HCT116 (cell line): Measurements from ENCODE around the gene INPP5F. TPM values are rescaled to one million over a fixed set of nuclear protein-coding genes. Genes with fewer than 3 reads are reported as not detected.

Source experiments
- ATAC-seq: fragments of 200-7000 bp; cut with Tn5 transposase; 2 replicates; pipeline ENCODE4 v1.9.1; 2020; ENCODE audit warnings: mild to moderate bottlenecking, moderate library complexity
- BruUV-seq: library from RNA; stranded (reverse); fragments of 400-500 nt; replicated peaks from 2 replicates; lab custom pipeline; 2021; lab: Mats Ljungman, UMichigan
- CTCF ChIA-PET: fragments of 300-600 bp; sonication (Branson Sonifier 250); formaldehyde crosslinking; loops from one replicate; lab custom pipeline; 2021; ENCODE audit warnings: antibody characterized with exemption; lab: Charles Lee
- POLR2A ChIA-PET: fragments of 300-600, 350-600 bp; sonication (Branson Sonifier 250); formaldehyde crosslinking; loops from one replicate; lab custom pipeline; 2021; ENCODE audit warnings: antibody characterized with exemption; lab: Charles Lee
- RAD21 ChIA-PET, 2 experiments: fragments of 300-600 bp; sonication (Branson Sonifier 250); formaldehyde crosslinking; loops; one replicate each; lab custom pipeline; 2023; ENCODE audit warnings: low total read pairs in 2 of 2; ENCODE audit not compliant: uncharacterized antibody in 2 of 2, unreplicated experiment in 2 of 2, low non-redundant PET in 1 of 2; lab: Charles Lee
- DNase-seq: peaks from one replicate; pipeline ENCODE4 v3.0.0-alpha.2; 2010; ENCODE audit warnings: low read depth, low spot score
- H2AFZ ChIP-seq: fragments of 200-600 bp; shearing (Covaris generic), sonication (generic); 2 replicates; pipeline ENCODE4 v1.6.1; 2017; ENCODE audit warnings: low read depth, mixed run types, mixed read lengths, antibody characterized with exemption, low read length; ENCODE audit not compliant: poor library complexity, severe bottlenecking
- H3K27ac ChIP-seq: 2 replicates; pipeline ENCODE4 v1.5.1; 2012; ENCODE audit warnings: low read depth, low read length
- H3K27me3 ChIP-seq: fragments of 200-600 bp; sonication (generic); 2 replicates; pipeline ENCODE4 v1.6.1; 2016; ENCODE audit warnings: mixed run types, low read length, mixed read lengths; ENCODE audit not compliant: insufficient read depth
- H3K36me3 ChIP-seq, 2 experiments: fragments of 200-500 bp in 1 of 2; fragments of 200-600 bp in 1 of 2; sonication (Bioruptor generic) in 1 of 2; sonication (generic) in 1 of 2; 2 replicates each; pipeline versions ENCODE4 v1.5.1 to v1.6.1; 2014 to 2016; ENCODE audit warnings: low read length in 2 of 2, inconsistent platforms in 1 of 2, mixed read lengths in 1 of 2, mixed run types in 1 of 2; ENCODE audit not compliant: insufficient read depth in 2 of 2, control insufficient read depth in 1 of 2
- H3K4me1 ChIP-seq, 2 experiments: fragments of 200-600 bp in 1 of 2; sonication (generic) in 1 of 2; 2 replicates each; pipeline versions ENCODE4 v1.5.1 to v1.6.1; 2012 to 2017; ENCODE audit warnings: low read length in 2 of 2, inconsistent platforms in 1 of 2, mild to moderate bottlenecking in 1 of 2, mixed read lengths in 1 of 2, mixed run types in 1 of 2, moderate library complexity in 1 of 2; ENCODE audit not compliant: insufficient read depth in 2 of 2, control insufficient read depth in 1 of 2
- H3K4me2 ChIP-seq: fragments of 200-600 bp; sonication (generic); 2 replicates; pipeline ENCODE4 v1.6.1; 2017; ENCODE audit warnings: mixed run types, low read length, mixed read lengths
- H3K4me3 ChIP-seq, 2 experiments: fragments of 200-600 bp in 1 of 2; sonication (generic) in 1 of 2; replicated peaks in 1 of 2; 2 replicates each; pipeline ENCODE4 v1.5.1; 2011 to 2016; ENCODE audit warnings: low read length in 2 of 2, control low read depth in 1 of 2, low read depth in 1 of 2, mild to moderate bottlenecking in 1 of 2, mixed read lengths in 1 of 2, mixed run types in 1 of 2
- H3K79me2 ChIP-seq: fragments of 200-600 bp; sonication (generic); 2 replicates; pipeline ENCODE4 v1.6.1; 2017; ENCODE audit warnings: mild to moderate bottlenecking, mixed run types, low read length, moderate library complexity, mixed read lengths; ENCODE audit not compliant: insufficient read depth
- H3K9ac ChIP-seq: fragments of 200-600 bp; sonication (generic); 2 replicates; pipeline ENCODE4 v1.6.1; 2016; ENCODE audit warnings: low read length, mixed read lengths
- H3K9me2 ChIP-seq: fragments of 200-600 bp; sonication (generic), shearing (Covaris generic); 2 replicates; pipeline ENCODE4 v1.6.1; 2017; ENCODE audit warnings: mixed run types, mild to moderate bottlenecking, moderate library complexity; ENCODE audit not compliant: insufficient read depth
- H3K9me3 ChIP-seq, 2 experiments: fragments of 200-500 bp in 1 of 2; fragments of 200-600 bp in 1 of 2; sonication (Bioruptor generic) in 1 of 2; sonication (generic) in 1 of 2; 2 replicates each; pipeline ENCODE4 v1.6.1; 2014 to 2017; ENCODE audit warnings: low read length in 2 of 2, mixed read lengths in 2 of 2, inconsistent platforms in 1 of 2, low read depth in 1 of 2, mild to moderate bottlenecking in 1 of 2, mixed run types in 1 of 2, moderate library complexity in 1 of 2; ENCODE audit not compliant: control insufficient read depth in 1 of 2, insufficient read depth in 1 of 2
- H4K20me1 ChIP-seq: fragments of 200-600 bp; sonication (generic), shearing (Covaris generic); 2 replicates; pipeline ENCODE4 v1.6.1; 2017; ENCODE audit warnings: mixed run types, mild to moderate bottlenecking, moderate library complexity; ENCODE audit not compliant: insufficient read depth
- ATF3 ChIP-seq: IDR thresholded peaks from 2 replicates; pipeline ENCODE4 v1.6.1; 2012
- CEBPB ChIP-seq: IDR thresholded peaks from 2 replicates; pipeline ENCODE4 v1.6.1; 2012; ENCODE audit warnings: low read depth
- CTCF ChIP-seq, 3 experiments: fragments of 200-600 bp in 1 of 3; sonication (generic) in 1 of 3; IDR thresholded peaks in 2 of 3; conservative IDR thresholded peaks in 1 of 3; 2 replicates each; pipeline ENCODE4 v1.5.1; 2012 to 2017; ENCODE audit warnings: low read depth in 2 of 3, low read length in 2 of 3, antibody characterized with exemption in 1 of 3, borderline replicate concordance in 1 of 3, control low read depth in 1 of 3, mild to moderate bottlenecking in 1 of 3, mixed read lengths in 1 of 3, mixed run types in 1 of 3, moderate library complexity in 1 of 3; ENCODE audit not compliant: insufficient read depth in 1 of 3
- EGR1 ChIP-seq: IDR thresholded peaks from 2 replicates; pipeline ENCODE4 v1.6.1; 2012; ENCODE audit warnings: low read depth
- ELF1 ChIP-seq: IDR thresholded peaks from 2 replicates; pipeline ENCODE4 v1.6.1; 2012; ENCODE audit warnings: low read depth, borderline replicate concordance
- EZH2 ChIP-seq: fragments of 200-600 bp; sonication (generic); IDR thresholded peaks from 2 replicates; pipeline ENCODE4 v1.6.1; 2017; ENCODE audit warnings: antibody characterized with exemption, mixed run types
- EZH2phosphoT487 ChIP-seq: fragments of 200-600 bp; IDR thresholded peaks from 2 replicates; pipeline ENCODE4 v1.6.1; 2018; ENCODE audit warnings: antibody characterized with exemption, borderline replicate concordance
- MAX ChIP-seq: IDR thresholded peaks from 2 replicates; pipeline ENCODE4 v1.6.1; 2012
- RAD21 ChIP-seq: IDR thresholded peaks from 2 replicates; pipeline ENCODE4 v1.6.1; 2012; ENCODE audit warnings: low read depth, mild to moderate bottlenecking
- SP1 ChIP-seq: IDR thresholded peaks from 2 replicates; pipeline ENCODE4 v1.6.1; 2012; ENCODE audit warnings: low read depth
- TCF7L2 ChIP-seq: IDR thresholded peaks from 2 replicates; pipeline ENCODE4 v1.7.0; 2011; ENCODE audit warnings: borderline replicate concordance, inconsistent platforms; ENCODE audit not compliant: insufficient read depth, insufficient read length; ENCODE audit errors: extremely low read depth
- YY1 ChIP-seq: IDR thresholded peaks from 2 replicates; pipeline ENCODE4 v1.6.1; 2011; ENCODE audit warnings: low read length, low read depth, moderate library complexity, mild to moderate bottlenecking; ENCODE audit not compliant: insufficient replicate concordance; ENCODE audit errors: extremely low read depth
- ZNF274 ChIP-seq: fragments of 200-500 bp; sonication (Bioruptor generic); IDR thresholded peaks from 2 replicates; pipeline ENCODE4 v1.6.1; 2014; ENCODE audit warnings: mild to moderate bottlenecking, low read depth, low read length, inconsistent platforms
- intact Hi-C: fragments of 100-400 bp; cut with micrococcal nuclease; formaldehyde crosslinking; loops from 2 replicates; pipeline ENCODE4 v1.10.0; 2022
- total RNA-seq: library from RNA; stranded (reverse); gene quantifications from one replicate; pipeline ENCODE4 v1.2.1, GENCODE V29; 2021; ENCODE audit not compliant: unreplicated experiment

INPP5F gene
- total RNA-seq, 1 experiment from 2014 or later = 21.6 TPM

- DNase-seq = no peak
- intact Hi-C loops = no loop called here
- TF ChIP-seq RAD21 (no peak), CEBPB (no peak), CTCF (IDR thresholded peaks at IDR 0.05 in 2 of 3, conservative IDR thresholded peaks at IDR 0.05 in 1 of 3; ENCODE audit: borderline replicate concordance in 1 of 3, insufficient read depth in 1 of 3, low read depth in 2 of 3, low read length in 2 of 3) (no peak), MAX (no peak), SP1 (no peak), EZH2phosphoT487 (no peak), TCF7L2 (no peak), ZNF274 (no peak), EZH2 (no peak), EGR1 (no peak), ELF1 (no peak), YY1 (no peak), ATF3 (no peak)
- Histone ChIP-seq H3K4me3 (no peak overlapping the region), H3K4me1 (no peaks in the 10 kb centered on the region), H4K20me1 (no peaks in the 10 kb centered on the region), H3K4me2 (no peak overlapping the region), H3K9me3 (no peaks in the 10 kb centered on the region), H3K79me2 (no peaks in the 10 kb centered on the region), H3K27me3 (no peaks in the 10 kb centered on the region), H2AFZ (no peak overlapping the region), H3K27ac (no peak overlapping the region), H3K9me2 (no peaks in the 10 kb centered on the region), H3K9ac (no peak overlapping the region), H3K36me3 (no peaks in the 10 kb centered on the region)
- POLR2A ChIA-PET = no interaction called here
- BruUV-seq = no TSS peak
- RAD21 ChIA-PET = no interaction called here
- no peak for ATAC-seq
- CTCF ChIA-PET = no interaction called here
Measured at GRCh38 chr10:119781498-119781897, 55.6 kb downstream of the INPP5F start.
